AG09309 (cell line): Measurements from ENCODE around the gene HPS3.
"Not testable (repeated sequence)": the region's sequence is repeated elsewhere in the genome, so short reads cannot be mapped to it uniquely, and the experiment has no call there.

ENCODE experiments used
- DNase-seq: peaks from one replicate; pipeline ENCODE4 v3.0.0-alpha.2; 2010; ENCODE audit warnings: low read depth
- H3K4me3 ChIP-seq: 2 replicates; pipeline ENCODE4 v1.5.1; 2011; ENCODE audit warnings: mild to moderate bottlenecking, low read depth, low read length, moderate library complexity; ENCODE audit not compliant: control insufficient read depth
- TF ChIP-seq, protein P1 (sequence below): IDR thresholded peaks from 2 replicates; pipeline ENCODE4 v1.5.1; 2011; ENCODE audit warnings: mild to moderate bottlenecking, low read depth, low read length, inconsistent platforms; ENCODE audit not compliant: insufficient read depth, control insufficient read depth; ENCODE audit errors: missing control alignments

Gene HPS3

DNA sequence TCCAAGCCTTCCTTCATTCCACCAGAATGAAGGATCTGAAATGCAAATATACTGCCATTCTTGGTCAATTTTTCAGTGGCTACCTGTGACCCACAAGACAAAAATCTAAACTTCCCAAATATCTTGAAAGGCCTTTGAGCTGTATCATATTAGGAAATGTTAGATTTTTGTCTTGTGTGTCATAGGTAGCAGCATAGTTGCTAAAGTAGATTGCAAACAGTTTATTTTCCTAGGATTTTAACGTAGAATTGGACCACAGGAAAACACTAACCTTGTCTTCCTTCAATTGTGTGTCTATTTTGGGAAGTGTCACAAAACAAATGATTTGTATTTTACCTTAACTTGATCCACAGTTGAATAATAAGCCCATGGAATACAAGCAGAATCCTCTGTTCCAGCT lies 49.8 kb downstream of the HPS3 start:
- H3K4me3 ChIP-seq: no peak overlapping the region
- DNase-seq: no peak
- TF ChIP-seq, protein P1, sequence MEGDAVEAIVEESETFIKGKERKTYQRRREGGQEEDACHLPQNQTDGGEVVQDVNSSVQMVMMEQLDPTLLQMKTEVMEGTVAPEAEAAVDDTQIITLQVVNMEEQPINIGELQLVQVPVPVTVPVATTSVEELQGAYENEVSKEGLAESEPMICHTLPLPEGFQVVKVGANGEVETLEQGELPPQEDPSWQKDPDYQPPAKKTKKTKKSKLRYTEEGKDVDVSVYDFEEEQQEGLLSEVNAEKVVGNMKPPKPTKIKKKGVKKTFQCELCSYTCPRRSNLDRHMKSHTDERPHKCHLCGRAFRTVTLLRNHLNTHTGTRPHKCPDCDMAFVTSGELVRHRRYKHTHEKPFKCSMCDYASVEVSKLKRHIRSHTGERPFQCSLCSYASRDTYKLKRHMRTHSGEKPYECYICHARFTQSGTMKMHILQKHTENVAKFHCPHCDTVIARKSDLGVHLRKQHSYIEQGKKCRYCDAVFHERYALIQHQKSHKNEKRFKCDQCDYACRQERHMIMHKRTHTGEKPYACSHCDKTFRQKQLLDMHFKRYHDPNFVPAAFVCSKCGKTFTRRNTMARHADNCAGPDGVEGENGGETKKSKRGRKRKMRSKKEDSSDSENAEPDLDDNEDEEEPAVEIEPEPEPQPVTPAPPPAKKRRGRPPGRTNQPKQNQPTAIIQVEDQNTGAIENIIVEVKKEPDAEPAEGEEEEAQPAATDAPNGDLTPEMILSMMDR: no peak

DNA sequence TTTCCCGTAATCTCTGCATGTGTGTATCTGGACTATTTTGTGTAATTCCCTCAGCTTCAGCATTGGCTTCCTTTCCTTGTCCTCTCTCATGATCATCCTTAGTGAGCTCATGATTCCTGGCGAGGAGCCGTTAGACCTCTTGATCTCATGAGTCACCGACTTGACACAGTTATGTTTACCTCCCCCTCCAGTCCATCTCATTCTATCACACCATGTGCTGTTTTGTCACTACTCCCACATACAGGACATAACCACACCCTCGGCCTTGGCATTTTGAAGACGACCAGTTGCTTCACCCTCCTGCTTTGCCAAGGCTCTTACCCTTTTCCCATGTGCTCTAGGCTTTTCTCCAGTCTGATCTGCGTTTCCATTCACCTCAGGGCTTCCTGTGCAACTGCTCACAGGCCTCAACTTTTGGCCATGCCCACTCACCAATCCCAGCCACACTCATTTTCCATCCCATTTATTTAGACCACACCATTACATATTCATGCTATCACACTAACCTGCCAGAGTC lies 50.7 kb downstream of the HPS3 start:
- no peak overlapping the region for H3K4me3 ChIP-seq
- peak; percentile 98 for DNase-seq
- TF ChIP-seq, protein P1: no peak

DNA sequence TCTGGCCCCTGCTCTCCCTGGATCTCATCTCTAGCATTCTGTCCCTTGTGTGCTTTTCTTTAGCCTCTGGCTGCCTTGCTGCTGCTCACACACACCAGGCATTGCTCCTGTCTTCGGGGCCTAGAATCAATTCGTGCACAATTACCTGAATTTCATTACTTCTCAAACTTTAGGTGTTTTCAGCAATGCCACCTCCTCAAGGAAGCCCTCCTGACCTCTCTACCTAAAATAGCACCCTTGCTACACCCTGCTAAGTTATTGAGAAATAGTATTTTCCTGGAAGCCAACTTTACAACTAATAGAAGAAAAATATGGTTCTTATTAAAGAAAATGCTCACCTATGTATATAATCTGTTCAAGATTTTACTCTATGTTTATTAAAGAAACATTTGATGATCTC lies 51.7 kb downstream of the HPS3 start:
- TF ChIP-seq, protein P1: no peak
- no peak overlapping the region for H3K4me3 ChIP-seq

DNA sequence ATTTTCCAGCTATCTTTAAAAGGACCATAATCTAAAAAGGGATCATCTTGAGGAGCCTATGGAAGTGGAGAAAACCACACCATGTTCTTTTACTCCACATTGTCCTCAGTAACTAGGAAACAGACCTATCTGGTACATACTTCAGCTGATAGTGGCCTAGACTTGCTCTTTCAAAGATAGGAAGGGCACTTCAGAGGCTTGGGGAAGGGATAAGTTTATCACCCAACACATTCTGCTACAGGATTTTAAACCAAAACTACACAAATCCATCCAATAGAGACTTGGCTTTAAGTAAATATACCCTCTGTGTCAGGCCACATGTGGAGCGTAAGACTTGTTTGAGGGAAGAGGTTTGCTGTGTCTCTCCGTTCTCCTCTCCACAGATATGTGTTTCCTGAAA lies 56.8 kb downstream of the HPS3 start:
- H3K4me3 ChIP-seq: no peak overlapping the region
- TF ChIP-seq, protein P1: no peak
- no peak for DNase-seq

More for the DNA sequence above, 51.7 kb downstream of the HPS3 start:
- no peak for DNase-seq

DNA sequence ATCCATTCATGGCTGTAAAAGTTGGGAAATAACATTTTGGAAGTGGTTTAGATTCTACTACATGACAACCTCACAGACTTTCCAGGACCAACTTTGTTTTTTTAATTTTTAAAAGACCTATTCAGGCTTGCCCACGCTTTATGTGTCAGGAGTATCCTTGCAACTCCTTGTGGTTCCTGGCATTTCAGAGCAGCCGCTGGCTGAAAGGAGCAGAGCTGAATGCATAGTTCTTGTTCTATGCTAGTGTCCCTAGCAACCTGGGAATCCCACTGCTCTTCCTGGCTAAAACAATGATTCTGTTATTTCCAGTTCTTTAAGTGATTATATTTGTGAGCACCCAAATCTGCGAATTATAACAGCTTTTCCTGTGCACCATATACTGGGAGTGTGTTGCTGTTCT lies 57.3 kb downstream of the HPS3 start:
- TF ChIP-seq, protein P1: no peak
- DNase-seq: no peak
- no peak overlapping the region for H3K4me3 ChIP-seq

DNA sequence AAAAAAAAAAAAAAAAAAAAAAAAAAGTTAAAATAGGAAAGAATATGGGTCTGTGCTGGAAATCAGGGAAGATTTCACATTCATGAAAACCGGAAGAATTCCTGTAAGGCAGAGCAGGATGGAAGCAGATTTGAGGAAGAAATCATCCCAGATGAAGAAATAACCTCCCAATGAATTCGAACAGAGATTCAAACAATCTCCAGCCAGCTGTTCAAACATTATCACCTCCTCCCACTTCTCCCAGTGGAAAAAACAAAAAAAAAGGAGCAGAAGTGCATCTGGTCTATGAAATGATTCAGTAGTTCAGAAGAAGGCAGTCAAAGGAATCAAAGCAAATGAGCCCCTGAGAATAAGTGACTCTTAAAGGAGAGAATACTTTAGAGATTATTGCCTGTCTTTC lies 59.1 kb downstream of the HPS3 start:
- no peak overlapping the region for H3K4me3 ChIP-seq
- TF ChIP-seq, protein P1: no peak
- no peak for DNase-seq

DNA sequence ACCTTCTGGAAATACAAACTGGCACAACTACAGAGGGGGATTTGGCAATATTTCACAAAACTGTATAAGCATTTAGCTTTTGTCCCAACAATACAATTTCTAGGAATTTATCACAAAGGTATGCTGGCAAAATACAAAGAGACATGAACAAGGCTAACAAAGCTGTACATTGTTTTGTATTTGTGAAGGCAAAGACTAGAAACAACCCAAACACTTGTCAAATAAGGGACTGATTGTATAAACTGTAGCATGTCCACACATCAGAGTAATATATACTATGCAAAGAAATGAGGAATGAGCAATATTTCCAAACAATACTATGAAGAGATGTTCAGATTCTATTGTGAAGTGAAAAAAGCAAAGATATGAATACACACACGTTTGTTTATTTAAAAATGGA lies 65.8 kb downstream of the HPS3 start:
- TF ChIP-seq, protein P1: no peak
- DNase-seq: no peak
- H3K4me3 ChIP-seq: no peak overlapping the region

DNA sequence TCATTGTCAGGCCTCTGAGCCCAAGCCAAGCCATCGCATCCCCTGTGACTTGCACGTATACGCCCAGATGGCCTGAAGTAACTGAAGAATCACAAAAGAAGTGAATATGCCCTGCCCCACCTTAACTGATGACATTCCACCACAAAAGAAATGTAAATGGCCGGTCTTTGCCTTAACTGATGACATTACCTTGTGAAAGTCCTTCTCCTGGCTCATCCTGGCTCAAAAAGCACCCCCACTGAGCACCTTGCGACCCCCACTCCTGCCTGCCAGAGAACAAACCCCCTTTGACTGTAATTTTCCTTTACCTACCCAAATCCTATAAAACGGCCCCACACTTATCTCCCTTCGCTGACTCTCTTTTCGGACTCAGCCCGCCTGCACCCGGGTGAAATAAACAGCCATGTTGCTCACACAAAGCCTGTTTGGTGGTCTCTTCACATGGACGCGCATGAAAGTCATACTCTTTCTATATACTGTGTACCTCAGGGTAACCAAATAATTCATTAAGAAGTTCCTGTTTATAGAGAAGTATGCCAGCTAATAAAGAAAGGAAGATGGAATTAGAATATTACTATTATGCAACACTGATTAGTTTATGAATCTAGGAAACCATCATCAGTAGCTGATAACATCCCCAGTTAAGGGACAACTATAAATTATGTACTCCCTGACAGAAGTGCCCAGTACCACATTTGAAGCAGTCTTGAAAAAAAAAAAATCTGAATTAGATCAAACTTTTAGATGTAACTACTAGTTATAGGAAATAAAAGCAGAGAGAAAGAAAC lies 67.6 kb downstream of the HPS3 start:
- DNase-seq, H3K4me3 ChIP-seq: not testable (repeated sequence)
